Measurements from ENCODE around the gene PDIA4. TPM values are rescaled to one million over a fixed set of nuclear protein-coding genes. Genes with fewer than 3 reads are reported as not detected.

The PDIA4 gene
- total RNA-seq, 1 experiment from 2014 or later = 341 TPM

DNA sequence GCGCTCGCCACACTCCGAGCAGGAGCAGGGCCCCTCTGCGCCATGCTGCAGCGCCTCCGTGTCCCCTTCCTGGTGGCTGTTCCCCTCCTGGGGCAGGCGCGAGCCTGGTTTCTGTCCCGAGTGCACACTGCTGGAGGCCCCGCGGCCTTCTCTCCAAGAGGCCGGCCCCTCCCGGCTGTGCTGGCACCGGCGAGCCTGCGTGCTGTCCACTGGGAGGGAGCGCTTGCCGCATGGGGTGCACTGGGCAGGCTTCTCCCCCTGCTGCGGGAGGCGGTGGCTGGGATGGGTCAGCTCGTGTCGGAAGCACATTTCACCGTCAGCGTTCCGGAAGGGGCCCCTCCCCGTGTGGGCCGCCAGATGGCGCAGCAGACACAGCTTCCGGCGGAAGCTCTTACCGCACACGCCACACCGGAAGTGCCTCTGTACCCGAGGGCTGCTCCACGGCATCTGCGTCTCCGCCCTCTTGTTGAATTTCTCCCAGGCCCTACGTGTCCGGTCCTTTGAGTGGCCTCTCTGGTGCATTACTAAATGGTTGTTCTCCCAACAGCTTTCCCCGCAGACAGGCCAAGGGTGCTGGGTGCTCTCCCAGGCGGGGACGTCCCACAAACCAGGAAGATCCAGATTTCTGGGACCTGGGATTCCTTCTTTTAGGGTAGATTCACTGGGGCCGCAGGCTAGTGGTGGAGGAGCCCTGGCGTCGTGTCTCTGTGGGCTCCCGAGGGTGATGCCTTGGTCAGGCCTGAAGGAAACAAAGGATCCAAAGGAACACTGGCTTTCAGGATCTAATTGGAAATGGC is 43.5 kb upstream of the PDIA4 start (continued):
- TF ChIP-seq, protein P1, sequence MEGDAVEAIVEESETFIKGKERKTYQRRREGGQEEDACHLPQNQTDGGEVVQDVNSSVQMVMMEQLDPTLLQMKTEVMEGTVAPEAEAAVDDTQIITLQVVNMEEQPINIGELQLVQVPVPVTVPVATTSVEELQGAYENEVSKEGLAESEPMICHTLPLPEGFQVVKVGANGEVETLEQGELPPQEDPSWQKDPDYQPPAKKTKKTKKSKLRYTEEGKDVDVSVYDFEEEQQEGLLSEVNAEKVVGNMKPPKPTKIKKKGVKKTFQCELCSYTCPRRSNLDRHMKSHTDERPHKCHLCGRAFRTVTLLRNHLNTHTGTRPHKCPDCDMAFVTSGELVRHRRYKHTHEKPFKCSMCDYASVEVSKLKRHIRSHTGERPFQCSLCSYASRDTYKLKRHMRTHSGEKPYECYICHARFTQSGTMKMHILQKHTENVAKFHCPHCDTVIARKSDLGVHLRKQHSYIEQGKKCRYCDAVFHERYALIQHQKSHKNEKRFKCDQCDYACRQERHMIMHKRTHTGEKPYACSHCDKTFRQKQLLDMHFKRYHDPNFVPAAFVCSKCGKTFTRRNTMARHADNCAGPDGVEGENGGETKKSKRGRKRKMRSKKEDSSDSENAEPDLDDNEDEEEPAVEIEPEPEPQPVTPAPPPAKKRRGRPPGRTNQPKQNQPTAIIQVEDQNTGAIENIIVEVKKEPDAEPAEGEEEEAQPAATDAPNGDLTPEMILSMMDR (IDR thresholded peaks at IDR 0.05) = peak; percentile 71
- TF ChIP-seq, protein P2, sequence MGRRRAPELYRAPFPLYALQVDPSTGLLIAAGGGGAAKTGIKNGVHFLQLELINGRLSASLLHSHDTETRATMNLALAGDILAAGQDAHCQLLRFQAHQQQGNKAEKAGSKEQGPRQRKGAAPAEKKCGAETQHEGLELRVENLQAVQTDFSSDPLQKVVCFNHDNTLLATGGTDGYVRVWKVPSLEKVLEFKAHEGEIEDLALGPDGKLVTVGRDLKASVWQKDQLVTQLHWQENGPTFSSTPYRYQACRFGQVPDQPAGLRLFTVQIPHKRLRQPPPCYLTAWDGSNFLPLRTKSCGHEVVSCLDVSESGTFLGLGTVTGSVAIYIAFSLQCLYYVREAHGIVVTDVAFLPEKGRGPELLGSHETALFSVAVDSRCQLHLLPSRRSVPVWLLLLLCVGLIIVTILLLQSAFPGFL (CRISPR knock-in tag; IDR thresholded peaks at IDR 0.05; ENCODE audit: borderline replicate concordance) = 0 out of 2 replicates have a peak, but pooled peaks have one; percentile 17
- TF ChIP-seq, protein P3, sequence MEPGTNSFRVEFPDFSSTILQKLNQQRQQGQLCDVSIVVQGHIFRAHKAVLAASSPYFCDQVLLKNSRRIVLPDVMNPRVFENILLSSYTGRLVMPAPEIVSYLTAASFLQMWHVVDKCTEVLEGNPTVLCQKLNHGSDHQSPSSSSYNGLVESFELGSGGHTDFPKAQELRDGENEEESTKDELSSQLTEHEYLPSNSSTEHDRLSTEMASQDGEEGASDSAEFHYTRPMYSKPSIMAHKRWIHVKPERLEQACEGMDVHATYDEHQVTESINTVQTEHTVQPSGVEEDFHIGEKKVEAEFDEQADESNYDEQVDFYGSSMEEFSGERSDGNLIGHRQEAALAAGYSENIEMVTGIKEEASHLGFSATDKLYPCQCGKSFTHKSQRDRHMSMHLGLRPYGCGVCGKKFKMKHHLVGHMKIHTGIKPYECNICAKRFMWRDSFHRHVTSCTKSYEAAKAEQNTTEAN (CRISPR knock-in tag; IDR thresholded peaks at IDR 0.05) = peak; percentile 48; the same call in 1 of the 2 replicates
- TF ChIP-seq, protein P4, sequence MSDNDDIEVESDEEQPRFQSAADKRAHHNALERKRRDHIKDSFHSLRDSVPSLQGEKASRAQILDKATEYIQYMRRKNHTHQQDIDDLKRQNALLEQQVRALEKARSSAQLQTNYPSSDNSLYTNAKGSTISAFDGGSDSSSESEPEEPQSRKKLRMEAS (CRISPR knock-in tag; IDR thresholded peaks at IDR 0.05) = peak; percentile 75
- TF ChIP-seq CBFB (CRISPR knock-in tag; IDR thresholded peaks at IDR 0.05; ENCODE audit: low read depth) = 0 out of 2 replicates have a peak, but pooled peaks have one; percentile 45
- peak; percentile 9; the same call in 1 of the 2 replicates for TF ChIP-seq NR3C1 (CRISPR knock-in tag; conservative IDR thresholded peaks at IDR 0.05; ENCODE audit: low read depth)
- TF ChIP-seq ESRRA (CRISPR knock-in tag; IDR thresholded peaks at IDR 0.05; ENCODE audit: borderline replicate concordance) = 0 out of 2 replicates have a peak, but pooled peaks have one; percentile 42
- TF ChIP-seq JAZF1 (CRISPR knock-in tag; IDR thresholded peaks at IDR 0.05) = no peak
- TF ChIP-seq, protein P5, sequence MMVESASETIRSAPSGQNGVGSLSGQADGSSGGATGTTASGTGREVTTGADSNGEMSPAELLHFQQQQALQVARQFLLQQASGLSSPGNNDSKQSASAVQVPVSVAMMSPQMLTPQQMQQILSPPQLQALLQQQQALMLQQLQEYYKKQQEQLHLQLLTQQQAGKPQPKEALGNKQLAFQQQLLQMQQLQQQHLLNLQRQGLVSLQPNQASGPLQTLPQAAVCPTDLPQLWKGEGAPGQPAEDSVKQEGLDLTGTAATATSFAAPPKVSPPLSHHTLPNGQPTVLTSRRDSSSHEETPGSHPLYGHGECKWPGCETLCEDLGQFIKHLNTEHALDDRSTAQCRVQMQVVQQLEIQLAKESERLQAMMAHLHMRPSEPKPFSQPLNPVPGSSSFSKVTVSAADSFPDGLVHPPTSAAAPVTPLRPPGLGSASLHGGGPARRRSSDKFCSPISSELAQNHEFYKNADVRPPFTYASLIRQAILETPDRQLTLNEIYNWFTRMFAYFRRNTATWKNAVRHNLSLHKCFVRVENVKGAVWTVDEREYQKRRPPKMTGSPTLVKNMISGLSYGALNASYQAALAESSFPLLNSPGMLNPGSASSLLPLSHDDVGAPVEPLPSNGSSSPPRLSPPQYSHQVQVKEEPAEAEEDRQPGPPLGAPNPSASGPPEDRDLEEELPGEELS (CRISPR knock-in tag; IDR thresholded peaks at IDR 0.05) = peak; percentile 58; the same call in 1 of the 2 replicates
- peak; percentile 49; the same call in 1 of the 2 replicates for TF ChIP-seq TCF7 (CRISPR knock-in tag; IDR thresholded peaks at IDR 0.05; ENCODE audit: low read depth)
- no peak for TF ChIP-seq TEAD4 (CRISPR knock-in tag; IDR thresholded peaks at IDR 0.05)
- 0 out of 2 replicates have a peak, but pooled peaks have one; percentile 45 for TF ChIP-seq ETV6 (CRISPR knock-in tag; IDR thresholded peaks at IDR 0.05)
- TF ChIP-seq GABPB1 (CRISPR knock-in tag; IDR thresholded peaks at IDR 0.05) = peak; percentile 38; the same call in 1 of the 2 replicates
- no peak for TF ChIP-seq ATF1 (CRISPR knock-in tag; IDR thresholded peaks at IDR 0.05)

DNA sequence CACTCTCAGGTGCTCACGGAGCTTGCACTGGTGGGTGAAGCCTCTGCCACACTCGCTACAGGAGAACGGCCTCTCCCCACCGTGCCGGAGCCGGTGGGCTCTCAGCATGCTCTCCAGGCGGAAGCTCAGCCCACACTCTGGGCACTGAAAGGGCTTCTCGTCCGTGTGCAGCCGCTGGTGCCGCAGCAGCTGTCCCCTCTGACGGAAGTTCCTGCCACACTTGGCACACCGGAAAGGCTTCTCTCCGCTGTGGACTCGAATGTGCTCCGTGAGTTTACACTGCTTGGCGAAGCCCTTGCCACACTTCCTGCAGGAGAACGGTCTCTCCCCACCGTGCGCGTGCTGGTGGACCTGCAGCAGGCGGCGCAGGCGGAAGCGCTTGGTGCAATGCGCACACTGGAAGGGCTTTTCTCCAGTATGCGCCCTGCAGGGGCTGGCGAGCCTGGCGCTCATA is 42.9 kb upstream of the PDIA4 start:
- no peak for DNase-seq (ENCODE audit: low spot score)
- H3K9me3 Mint-ChIP-seq = no peaks in the 10 kb centered on the region
- 0 out of 2 replicates have a peak, but pooled peaks have one; percentile 3 for TF ChIP-seq RELA (CRISPR knock-in tag; IDR thresholded peaks at IDR 0.05; ENCODE audit: borderline replicate concordance)
- TF ChIP-seq, protein P6, sequence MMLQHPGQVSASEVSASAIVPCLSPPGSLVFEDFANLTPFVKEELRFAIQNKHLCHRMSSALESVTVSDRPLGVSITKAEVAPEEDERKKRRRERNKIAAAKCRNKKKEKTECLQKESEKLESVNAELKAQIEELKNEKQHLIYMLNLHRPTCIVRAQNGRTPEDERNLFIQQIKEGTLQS (CRISPR knock-in tag; conservative IDR thresholded peaks at IDR 0.05) = no peak
- H3K4me3 Mint-ChIP-seq = no peak overlapping the region
- no peak for ATAC-seq
- no peak overlapping the region; the same call in 1 of the 2 replicates for H3K27ac Mint-ChIP-seq
- POLR2A ChIA-PET = interaction anchor here (0.6 to 1.1 kb wide), 3 partner anchors 19 to 55 kb away, joined by 3 to 4 read pairs (median 3); partner anchors contain the start of genes PDIA4 and ZNF425
- no peaks in the 10 kb centered on the region for H3K27me3 Mint-ChIP-seq (ENCODE audit: low read depth)
- CTCF ChIA-PET = interaction anchor here (0.5 to 2.5 kb wide), 36 partner anchors 9 to 382 kb away, joined by 3 to 18 read pairs (median 4); partner anchors contain the start of genes PDIA4, ZNF282, ZNF398 and ZNF425
- H3K36me3 Mint-ChIP-seq = peaks cover 41% of the 10 kb centered on the region
- peaks cover 7% of the 10 kb centered on the region; the same call in 1 of the 2 replicates for H3K4me1 Mint-ChIP-seq
